GM19035 (cell line): ENCODE results near the gene C1orf21.

Experiments used
- ATAC-seq: cut with Tn5 transposase; IDR thresholded peaks from one replicate; pipeline ENCODE4 v1.9.1; 2021; ENCODE audit not compliant: unreplicated experiment

Gene C1orf21

DNA sequence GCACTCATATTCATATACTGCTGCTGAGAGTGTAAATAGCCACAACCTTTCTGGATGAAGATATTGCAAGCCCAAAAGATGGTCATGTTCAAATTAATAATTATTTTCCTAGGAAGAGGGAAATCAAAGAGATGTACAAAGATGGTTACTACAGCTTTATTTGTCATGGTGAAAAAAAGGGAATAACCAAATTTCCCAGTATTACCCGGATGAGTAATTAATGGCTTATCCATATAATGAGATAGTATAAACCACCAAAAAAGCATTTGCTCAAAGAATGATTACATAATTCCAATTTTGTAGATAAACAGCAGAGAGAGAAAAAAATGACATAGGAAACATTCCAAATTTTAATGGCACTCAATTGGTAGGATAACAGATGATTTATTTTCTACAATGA lies 165.6 kb downstream of the C1orf21 start:
- ATAC-seq, result no peak

DNA sequence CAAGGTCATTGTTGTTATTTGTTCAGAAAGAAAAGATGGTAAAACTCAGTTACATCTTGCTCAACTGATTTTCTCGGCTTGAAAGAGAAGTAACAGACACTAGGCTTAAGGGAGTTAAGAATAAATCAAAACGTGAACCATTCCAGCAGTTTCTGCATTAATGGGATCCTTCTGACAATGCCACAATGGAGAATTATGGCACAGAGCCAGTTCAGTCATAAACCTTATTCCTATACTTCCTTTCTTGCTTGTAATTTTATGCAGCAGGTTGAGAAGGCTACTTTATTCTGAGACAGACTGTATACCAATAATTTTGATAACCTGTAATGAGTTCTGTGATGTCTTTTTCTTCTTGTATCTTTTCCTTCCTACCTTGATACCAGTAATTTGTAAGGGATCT lies 167.0 kb downstream of the C1orf21 start:
- no peak for ATAC-seq

DNA sequence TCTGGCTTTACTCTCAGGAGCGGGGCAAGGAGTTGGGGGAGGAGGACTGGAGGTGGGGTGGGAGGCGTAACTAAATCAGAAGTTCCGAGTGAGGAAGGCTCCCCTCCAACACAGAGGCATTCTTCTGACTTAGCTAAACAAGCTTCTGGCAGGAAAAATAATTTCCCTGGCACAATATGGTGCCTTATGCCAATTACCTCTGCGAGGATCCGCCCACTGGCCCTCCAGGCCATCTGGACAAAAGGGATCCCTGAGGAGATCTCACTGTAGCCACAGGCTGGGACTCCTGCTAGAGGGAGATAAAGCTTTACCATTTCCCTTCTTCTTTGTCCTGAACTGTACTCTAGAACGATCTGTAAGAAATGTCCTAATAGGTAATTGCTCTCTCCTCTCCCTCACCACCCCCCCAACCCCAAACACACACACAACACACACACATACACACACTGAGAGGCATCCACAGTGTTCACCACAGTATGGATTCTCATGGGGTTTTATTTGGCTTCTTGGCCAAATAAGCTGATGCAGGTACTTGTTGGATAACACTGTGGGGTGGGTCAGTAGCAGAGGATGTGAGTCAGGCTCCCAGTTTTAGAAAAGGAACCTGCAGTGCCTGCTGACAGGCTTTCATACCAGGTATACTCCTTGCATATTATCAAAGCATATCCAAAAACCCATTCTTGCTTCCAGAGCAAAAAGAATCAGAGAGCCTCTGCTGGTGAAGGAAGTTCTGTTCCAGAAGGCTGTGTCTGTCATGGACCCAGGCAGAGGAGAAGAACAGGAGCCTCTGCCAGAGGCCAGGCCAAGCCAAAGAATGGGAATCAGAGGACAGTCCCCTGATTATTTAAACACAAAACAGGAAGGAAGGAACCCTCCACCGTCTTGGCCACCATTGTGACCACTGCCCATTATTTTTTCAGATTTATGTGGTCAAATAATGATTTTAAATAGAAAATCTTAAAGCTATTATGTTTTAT lies 169.1 kb downstream of the C1orf21 start:
- ATAC-seq, result no peak

DNA sequence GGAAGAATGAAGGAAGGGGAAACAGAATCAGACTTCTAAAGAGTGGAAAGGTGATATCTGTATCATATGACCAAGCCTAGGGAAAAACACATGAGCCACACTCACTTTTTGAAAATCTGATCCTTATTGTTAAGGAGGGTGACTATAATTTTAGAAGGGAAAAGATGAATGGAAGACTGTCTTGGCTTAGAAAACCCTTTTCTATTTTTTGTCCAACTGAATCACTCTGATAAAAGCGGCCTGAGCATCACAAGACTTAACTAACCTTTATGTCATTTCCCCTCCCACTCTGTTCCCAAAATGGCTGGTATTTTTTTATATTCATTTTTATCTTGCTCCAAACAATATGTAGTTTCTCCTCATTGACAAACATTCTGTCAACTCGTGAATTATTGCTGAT lies 169.8 kb downstream of the C1orf21 start:
- no peak for ATAC-seq

DNA sequence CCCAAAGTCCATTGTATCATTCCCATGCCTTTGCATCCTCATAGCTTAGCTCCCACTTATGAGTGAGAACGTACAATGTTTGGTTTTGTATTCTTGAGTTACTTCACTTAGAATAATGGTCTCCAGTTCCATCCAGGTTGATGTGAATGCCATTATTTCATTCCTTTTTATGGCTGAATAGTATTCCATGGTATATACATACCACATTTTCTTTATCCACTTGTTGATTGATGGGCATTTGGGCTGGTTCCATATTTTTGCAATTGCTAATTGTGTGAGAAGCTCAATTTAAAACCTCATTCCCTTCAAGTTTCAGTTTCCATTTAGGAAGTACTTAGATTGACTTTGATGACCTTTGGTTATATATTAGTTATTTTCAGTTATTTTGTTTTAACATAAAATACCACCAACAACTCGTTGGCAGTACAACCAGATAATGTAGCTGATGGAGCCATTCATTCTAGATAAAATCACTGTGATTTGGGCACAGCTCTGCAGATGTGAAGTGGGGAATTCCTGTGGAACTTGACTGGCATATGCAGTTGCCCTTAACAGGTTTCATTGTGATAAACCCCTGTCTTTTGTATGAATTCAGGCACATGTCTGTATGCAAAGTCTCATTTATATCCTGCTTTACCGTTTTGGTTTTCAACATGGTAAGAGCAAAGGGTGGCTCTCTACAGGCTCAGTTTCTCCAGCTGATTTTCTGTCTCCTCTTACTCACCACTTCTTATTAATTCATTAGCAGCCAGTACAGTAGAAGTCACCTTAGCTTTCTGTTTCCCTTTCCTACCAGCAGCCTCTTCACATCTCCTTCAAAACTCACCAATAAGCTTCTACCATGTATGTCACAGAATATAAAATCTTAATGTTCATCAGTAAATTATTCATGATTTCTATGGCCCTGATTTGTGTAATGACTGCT lies 170.9 kb downstream of the C1orf21 start:
- no peak for ATAC-seq

DNA sequence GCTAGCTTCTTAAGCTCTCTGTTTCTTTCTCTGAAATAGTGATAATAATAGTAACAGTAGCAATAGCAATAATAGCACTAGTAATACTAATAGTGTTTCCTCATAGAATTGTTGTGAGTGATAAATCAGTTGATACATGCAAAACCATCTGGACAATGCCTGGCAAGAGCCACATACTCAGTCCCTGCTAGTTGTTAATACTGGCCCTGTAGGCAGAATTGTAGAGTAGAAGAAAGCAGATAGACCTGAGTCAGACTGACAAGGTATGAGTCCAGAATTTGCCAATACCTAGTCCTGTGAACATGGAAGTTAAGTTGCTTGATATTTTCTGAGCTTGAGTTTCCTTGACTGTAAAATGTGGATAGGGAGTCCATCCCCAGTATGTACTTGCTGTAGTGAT lies 171.9 kb downstream of the C1orf21 start:
- no peak for ATAC-seq

DNA sequence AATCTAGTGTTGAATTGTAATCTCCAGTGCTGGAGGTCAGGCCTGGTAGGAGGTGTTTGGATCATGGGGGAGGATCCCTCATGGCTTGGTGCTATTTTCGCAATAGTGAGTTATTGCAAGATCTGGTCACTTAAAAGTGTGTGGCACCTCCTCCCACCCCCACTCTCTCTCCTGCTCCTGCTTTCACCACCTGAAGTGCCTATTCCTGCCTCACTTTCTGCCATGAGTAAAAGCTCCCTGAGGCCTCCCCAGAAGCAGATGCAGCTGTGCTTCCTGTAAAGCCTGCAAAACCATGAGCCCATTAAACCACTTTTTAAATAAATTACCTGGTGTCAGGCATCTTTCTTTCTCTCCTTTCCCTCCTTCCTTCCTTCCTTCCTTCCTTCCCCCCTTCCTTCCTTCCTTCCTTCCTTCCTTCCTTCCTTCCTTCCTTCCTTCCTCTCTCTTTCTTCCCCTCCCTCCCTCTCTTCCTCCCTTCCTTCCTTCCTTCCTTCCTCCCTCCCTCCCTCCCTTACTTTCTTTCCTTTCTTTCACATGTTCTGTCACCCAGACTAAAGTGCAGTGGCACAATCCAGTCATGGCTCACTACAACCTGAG lies 172.4 kb downstream of the C1orf21 start:
- no peak for ATAC-seq

DNA sequence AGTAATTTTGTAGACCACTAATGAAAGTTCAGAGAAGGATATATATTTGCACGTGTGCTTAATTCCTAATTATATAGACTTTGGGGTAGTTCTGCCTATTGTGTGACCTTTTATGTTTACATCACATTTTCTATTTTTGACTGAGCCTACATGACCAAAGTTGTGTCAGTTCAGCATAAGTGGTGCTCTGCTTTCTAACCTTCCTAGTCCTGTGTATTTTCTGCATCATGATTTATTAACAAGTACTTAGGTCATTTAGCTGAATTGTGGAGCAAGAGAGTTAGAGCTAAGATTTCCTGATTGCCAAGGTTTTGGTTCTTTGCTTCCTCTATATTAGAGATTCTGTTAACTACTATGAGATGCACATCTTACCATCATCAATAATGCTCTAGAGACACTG lies 176.0 kb downstream of the C1orf21 start:
- ATAC-seq, result no peak

DNA sequence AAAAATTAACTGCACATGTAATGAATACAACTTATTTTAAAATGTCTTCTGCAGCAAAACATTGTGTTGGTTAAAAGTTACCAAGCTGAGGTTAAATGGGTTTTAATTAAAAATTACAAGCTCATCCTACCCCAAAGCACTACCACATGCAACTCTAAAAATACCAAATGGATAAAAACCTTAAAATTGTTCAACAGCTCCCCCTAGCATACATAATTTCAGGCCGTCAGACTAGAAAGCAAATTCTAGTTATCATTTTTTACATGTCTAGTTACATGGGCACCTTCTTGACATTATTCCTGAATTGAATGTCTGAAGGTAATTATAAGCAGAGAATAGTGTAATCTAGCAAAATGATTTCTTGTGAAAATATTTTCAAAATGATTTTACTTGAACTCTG lies 176.5 kb downstream of the C1orf21 start:
- ATAC-seq, result no peak

DNA sequence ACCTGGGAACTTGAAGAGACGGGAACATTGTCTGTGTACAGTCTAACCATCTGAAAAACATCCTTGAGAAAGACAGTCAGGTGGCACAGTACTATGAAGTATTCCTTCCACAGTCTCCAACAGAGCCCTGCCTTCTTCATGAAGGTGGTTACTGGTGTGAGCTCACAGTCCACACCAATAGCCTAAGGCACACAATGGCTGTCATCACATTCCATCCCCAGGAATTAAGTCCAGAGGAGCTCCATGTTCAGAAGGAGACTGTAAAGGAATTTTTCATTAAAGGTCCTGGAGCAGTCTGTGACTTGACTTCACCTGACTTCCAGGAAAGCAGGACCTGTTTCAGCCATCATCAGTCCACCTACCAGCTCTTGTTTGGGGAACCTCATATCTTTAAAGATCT lies 180.2 kb downstream of the C1orf21 start:
- no peak for ATAC-seq

DNA sequence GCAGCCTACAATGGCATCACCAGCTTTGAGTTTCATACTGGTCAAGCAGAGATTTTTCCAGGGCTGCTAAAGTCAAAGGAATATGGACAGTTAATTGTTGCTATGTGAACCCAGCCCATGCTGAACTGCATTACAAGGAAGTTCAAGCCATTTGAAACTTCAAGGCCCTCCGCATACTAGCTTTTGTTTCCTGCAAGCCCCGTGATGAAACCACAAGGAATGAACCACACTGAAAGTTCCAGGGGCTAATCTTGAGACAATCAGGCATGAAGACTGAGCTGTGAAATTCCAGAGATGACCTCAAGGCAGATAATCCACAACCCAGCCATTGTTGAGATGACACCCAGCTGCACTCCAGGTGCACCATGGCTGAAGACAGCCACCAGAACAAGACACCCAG lies 180.8 kb downstream of the C1orf21 start:
- no peak for ATAC-seq

DNA sequence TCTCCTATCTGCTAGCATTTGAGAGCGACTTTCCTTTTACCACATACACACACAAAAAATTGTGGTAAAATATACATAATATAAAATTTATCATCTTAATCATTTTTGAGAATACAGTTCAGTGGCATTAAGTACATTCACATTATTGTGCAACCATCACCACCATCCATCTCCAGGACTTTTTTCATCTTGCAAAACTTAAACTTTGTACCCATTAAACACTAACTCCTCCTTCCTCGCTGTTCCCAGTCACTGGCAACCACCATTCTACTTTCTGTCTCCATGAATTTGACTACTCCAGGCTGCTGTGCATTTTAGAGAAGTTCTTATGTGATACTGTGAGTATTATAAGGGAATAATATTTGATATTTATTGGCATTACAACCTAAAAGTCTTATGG lies 181.3 kb downstream of the C1orf21 start:
- no peak for ATAC-seq

DNA sequence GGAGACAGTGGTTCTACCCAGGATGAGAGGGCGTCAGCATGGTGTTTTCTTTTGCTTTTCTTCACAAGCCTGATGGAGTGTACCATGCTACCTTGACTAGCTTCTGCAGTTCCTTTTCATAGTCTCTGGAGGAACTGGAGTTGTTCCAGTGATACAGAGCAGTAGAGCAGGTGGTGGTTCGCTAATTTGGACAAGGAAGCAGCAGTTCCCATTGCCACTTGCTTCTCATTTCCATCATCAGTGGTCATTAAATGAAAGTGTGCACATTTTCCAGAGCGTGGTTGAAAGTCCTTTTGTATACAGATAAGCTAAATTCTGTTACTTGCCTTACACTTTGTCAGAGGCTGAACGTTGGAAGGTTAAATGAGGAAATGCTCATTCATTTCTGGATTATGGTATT lies 182.3 kb downstream of the C1orf21 start:
- ATAC-seq, result no peak

DNA sequence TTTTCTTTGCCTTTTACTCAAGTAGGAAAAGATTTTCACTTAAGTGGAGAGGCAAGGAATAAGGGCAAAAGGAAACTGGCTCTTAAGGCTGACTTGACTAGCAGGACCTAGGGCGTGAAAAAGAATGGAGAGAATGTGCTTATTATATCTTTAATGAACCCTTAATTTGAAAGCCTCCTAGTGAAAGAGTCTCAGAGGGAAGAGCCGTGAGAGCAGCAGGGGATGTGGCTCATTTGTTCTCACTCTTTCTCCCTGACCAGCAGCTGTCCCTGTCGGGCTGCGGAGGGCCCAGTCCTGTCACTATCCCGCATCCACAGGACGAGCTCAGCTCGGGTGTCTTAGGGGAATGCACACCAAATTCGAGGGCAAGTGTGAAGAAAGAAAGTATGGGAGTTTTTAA lies 187.8 kb downstream of the C1orf21 start:
- ATAC-seq, result no peak

DNA sequence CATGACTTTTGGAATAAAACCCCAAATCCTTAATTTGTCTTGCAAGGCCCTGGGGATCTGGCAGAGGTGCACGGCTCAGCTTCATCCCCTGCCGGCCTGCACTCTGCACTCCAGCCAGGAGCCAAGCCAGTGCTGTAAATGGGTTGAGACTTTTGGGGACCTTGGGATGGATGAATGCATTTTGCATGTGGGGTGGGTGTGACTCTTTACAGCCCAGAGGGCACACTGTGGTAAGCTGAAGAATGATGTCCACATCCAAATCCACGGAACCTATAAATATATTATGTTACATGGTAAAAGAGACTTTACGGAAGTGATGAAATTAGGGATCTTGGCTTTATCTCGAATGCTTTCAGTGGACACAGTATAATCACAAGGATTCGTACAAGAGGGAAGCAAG lies 190.0 kb downstream of the C1orf21 start:
- no peak for ATAC-seq

DNA sequence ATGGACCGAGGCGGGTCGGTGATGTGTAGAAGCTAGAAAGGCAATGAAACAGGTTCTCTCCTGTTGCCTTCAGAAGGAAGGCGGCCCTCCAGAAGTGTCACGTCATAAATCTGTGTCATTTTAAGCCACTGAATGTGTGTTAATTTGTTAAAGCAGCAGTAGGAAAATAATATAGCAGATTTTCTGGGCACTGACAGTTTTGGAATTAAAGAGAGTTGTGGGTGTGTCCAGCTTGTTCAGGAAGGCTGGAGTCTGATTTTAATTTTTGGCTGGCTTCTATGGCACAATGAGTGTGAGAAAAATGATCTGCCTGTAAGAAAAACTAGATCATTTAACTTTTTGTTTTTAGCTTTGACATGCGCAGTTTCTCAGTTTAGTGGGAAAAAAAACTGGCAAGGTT lies 190.5 kb downstream of the C1orf21 start:
- ATAC-seq, result no peak

DNA sequence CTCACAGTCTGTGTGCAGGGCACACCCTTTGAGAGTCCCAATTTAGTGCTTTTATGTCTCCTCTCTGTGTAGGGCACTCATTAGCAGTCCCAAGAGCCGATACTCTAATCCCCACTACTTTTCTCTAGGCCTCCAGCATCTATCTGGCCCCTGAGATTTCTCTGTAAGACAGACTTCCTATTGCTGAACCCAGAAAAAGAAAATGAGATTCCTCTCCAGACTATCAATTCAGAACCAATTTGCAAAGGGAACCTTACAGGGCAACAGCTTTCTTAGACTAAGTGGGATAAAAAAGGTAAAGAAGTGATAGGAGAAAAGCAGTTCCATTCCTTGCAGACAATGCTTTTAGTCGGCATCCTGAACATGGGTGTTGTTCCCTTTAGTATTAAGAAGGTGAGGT lies 195.6 kb downstream of the C1orf21 start:
- ATAC-seq, result no peak

DNA sequence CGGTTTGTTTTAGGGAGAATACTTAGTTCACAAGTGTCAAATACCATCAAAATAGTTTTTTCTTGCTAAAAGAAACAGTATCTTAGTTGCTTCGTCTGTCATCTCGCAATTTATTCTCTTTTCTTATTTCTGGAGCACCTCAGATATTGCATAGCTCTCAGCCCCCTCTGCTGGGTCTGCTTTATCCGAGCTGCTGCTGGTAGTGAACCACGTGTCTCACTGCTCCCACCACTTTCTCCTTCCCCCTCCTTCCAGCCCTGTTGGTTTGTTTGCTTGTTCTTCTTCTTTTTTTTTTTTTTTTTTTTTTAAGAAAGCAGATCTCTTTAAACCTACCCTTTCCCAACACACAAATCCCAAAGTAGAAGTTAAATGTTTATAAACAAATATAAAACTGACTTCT lies 197.0 kb downstream of the C1orf21 start:
- no peak for ATAC-seq

DNA sequence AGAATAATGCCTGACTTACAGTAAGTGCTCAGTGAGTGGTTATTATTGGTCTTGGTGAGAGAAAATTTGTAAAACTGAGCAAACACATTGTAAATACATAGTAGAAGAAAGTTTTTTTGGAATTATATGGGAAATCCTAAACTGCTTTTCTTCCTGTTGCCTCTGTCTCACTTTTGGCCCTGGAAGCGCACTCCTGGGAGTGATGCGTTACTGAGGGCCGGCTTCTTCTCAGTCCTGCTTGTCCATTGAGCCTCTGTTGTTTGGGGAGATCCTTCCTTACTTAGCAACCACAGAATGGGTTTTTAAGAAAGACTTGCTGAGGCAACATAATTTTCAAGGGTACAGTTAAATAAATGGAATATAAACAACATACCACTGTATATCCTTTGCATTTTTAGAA lies 201.9 kb downstream of the C1orf21 start:
- no peak for ATAC-seq

DNA sequence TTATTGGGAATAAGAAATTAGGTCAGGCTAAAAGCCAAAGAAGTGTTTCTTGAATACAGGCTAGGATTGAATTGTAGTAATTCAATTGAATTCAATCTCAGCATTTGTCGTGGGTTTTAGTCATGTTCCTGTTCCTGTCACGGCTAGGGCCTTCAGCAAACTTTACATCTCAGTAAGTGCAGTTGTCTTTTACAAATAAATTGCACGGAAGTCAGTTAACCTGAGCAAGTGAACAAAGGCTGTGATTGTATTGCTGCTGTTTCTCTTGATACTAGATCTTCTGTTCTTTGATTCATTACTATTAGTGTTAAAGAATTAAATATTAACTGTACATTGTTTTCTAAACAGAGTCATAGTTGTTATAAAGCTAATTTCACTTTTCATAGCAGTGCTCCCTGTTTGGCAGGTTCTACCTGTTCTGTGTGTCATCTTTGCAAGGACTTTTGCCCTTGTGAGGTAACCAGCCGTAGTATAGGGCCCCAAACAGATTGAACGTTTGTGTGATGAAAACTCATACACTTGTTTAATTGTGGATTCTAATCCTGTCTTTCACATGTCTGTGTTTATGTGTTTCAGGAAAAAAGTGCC lies 203.4 kb downstream of the C1orf21 start:
- no peak for ATAC-seq

DNA sequence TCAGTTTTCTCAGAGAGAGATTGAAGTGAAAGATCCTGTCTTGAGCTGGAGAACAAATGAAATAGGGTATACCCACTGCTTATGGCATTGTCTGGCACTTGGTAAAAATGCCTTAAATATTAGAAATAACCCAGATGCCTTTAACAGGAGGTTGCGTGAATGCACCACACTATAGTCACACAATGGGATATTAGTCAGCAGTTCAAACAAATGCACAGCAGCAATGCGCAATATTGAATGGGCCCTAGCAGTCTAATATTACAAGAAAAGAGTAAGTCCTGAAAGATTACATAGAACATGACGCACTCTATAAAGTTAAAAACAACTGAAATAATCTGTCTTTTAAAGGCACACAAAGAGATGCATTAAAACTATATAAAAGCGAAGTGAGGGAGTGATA lies 206.8 kb downstream of the C1orf21 start:
- ATAC-seq, result no peak
